HEK293 (cell line): Measurements from ENCODE around the gene CTNNA2.

ENCODE experiments used
- CTCF ChIP-seq: fragments of 450-650 bp; formaldehyde crosslinking; IDR thresholded peaks from 2 replicates; pipeline ENCODE4 v1.5.1; 2016; ENCODE audit warnings: missing biosample characterization, missing genetic modification characterization
- GLIS2 ChIP-seq: fragments of 450-650 bp; formaldehyde crosslinking; IDR thresholded peaks from 2 replicates; pipeline ENCODE4 v1.5.1; 2016; ENCODE audit warnings: missing biosample characterization, missing genetic modification characterization
- ZBTB7A ChIP-seq: fragments of 450-650 bp; formaldehyde crosslinking; IDR thresholded peaks from 2 replicates; pipeline ENCODE4 v1.5.1; 2016; ENCODE audit warnings: low read depth, missing biosample characterization, missing genetic modification characterization
- ZFP37 ChIP-seq: fragments of 450-650 bp; formaldehyde crosslinking; IDR thresholded peaks from 2 replicates; pipeline ENCODE4 v1.5.1; 2016; ENCODE audit warnings: missing biosample characterization, missing genetic modification characterization
- ZNF169 ChIP-seq: fragments of 450-650 bp; formaldehyde crosslinking; IDR thresholded peaks from 2 replicates; pipeline ENCODE4 v1.5.1; 2016; ENCODE audit warnings: missing biosample characterization, missing genetic modification characterization
- ZNF211 ChIP-seq: fragments of 450-650 bp; formaldehyde crosslinking; IDR thresholded peaks from 2 replicates; pipeline ENCODE4 v1.5.1; 2016; ENCODE audit warnings: low read depth, missing biosample characterization, missing genetic modification characterization
- ZNF274 ChIP-seq, 2 experiments: fragments of 200-500 bp in 1 of 2; fragments of 450-650 bp in 1 of 2; sonication (Bioruptor generic) in 1 of 2; formaldehyde crosslinking in 1 of 2; IDR thresholded peaks; 2 replicates each; pipeline versions ENCODE4 v1.5.1 to v1.6.1; 2014 to 2016; ENCODE audit warnings: borderline replicate concordance in 1 of 2, inconsistent platforms in 1 of 2, low read length in 1 of 2, missing biosample characterization in 1 of 2, missing genetic modification characterization in 1 of 2
- ZNF335 ChIP-seq: fragments of 450-650 bp; formaldehyde crosslinking; conservative IDR thresholded peaks from 2 replicates; pipeline ENCODE4 v1.5.1; 2016; ENCODE audit warnings: missing biosample characterization, missing genetic modification characterization
- ZNF658 ChIP-seq: fragments of 450-650 bp; formaldehyde crosslinking; IDR thresholded peaks from 2 replicates; pipeline ENCODE4; 2016; ENCODE audit warnings: missing biosample characterization, missing genetic modification characterization
- ZNF747 ChIP-seq: fragments of 450-650 bp; formaldehyde crosslinking; IDR thresholded peaks from 2 replicates; pipeline ENCODE4 v1.5.1; 2016; ENCODE audit warnings: missing biosample characterization, missing genetic modification characterization
- ZSCAN30 ChIP-seq: fragments of 450-650 bp; IDR thresholded peaks from 2 replicates; pipeline ENCODE4 v1.5.1; 2018; ENCODE audit warnings: missing biosample characterization, mild to moderate bottlenecking, missing genetic modification characterization, moderate library complexity
- TF ChIP-seq, protein P1 (sequence below): fragments of 450-650 bp; formaldehyde crosslinking; IDR thresholded peaks from 2 replicates; pipeline ENCODE4 v1.5.1; 2016; ENCODE audit warnings: missing biosample characterization, missing genetic modification characterization
- TF ChIP-seq, protein P2 (sequence below): fragments of 450-650 bp; formaldehyde crosslinking; IDR thresholded peaks from 2 replicates; pipeline ENCODE4 v1.5.1; 2016; ENCODE audit warnings: missing biosample characterization, missing genetic modification characterization

- TF ChIP-seq ZNF658 (tag by site-specific recombination) (no peak), ZBTB7A (tag by site-specific recombination) (no peak), CTCF (tag by site-specific recombination) (no peak), ZNF747 (tag by site-specific recombination) (no peak), GLIS2 (tag by site-specific recombination) (no peak), ZFP37 (tag by site-specific recombination) (no peak), ZNF169 (tag by site-specific recombination) (no peak), ZSCAN30 (no peak), ZNF335 (no peak), ZNF211 (no peak), ZNF274 (IDR thresholded peaks at IDR 0.05; ENCODE audit: low read length) (no peak), ZNF274 (tag by site-specific recombination; IDR thresholded peaks at IDR 0.05; ENCODE audit: borderline replicate concordance) (no peak)
- TF ChIP-seq, protein P1, sequence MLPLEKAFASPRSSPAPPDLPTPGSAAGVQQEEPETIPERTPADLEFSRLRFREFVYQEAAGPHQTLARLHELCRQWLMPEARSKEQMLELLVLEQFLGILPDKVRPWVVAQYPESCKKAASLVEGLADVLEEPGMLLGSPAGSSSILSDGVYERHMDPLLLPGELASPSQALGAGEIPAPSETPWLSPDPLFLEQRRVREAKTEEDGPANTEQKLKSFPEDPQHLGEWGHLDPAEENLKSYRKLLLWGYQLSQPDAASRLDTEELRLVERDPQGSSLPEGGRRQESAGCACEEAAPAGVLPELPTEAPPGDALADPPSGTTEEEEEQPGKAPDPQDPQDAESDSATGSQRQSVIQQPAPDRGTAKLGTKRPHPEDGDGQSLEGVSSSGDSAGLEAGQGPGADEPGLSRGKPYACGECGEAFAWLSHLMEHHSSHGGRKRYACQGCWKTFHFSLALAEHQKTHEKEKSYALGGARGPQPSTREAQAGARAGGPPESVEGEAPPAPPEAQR (tag by site-specific recombination) = no peak
- TF ChIP-seq, protein P2, sequence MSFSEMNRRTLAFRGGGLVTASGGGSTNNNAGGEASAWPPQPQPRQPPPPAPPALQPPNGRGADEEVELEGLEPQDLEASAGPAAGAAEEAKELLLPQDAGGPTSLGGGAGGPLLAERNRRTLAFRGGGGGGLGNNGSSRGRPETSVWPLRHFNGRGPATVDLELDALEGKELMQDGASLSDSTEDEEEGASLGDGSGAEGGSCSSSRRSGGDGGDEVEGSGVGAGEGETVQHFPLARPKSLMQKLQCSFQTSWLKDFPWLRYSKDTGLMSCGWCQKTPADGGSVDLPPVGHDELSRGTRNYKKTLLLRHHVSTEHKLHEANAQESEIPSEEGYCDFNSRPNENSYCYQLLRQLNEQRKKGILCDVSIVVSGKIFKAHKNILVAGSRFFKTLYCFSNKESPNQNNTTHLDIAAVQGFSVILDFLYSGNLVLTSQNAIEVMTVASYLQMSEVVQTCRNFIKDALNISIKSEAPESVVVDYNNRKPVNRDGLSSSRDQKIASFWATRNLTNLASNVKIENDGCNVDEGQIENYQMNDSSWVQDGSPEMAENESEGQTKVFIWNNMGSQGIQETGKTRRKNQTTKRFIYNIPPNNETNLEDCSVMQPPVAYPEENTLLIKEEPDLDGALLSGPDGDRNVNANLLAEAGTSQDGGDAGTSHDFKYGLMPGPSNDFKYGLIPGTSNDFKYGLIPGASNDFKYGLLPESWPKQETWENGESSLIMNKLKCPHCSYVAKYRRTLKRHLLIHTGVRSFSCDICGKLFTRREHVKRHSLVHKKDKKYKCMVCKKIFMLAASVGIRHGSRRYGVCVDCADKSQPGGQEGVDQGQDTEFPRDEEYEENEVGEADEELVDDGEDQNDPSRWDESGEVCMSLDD = no peak
These were observed at the start of gene CTNNA2 for GRCh38 chr2:79512442-79513401.
